Neural progenitor cell (in vitro differentiated cells): ENCODE results near the gene CCDC80. TPM values are rescaled to one million over a fixed set of nuclear protein-coding genes. Genes with fewer than 3 reads are reported as not detected.

Experiments
- DNase-seq: peaks from one replicate; pipeline ENCODE4 v3.0.0-alpha.2; 2016; ENCODE audit warnings: low spot score
- H2AFZ ChIP-seq: fragments of 200-600 bp; sonication (generic); replicated peaks from 2 replicates; pipeline ENCODE4 v1.6.1; 2016; ENCODE audit warnings: antibody characterized with exemption
- H3F3A ChIP-seq: fragments of 200-600 bp; sonication (generic); 2 replicates; pipeline ENCODE4 v1.6.1; 2016; ENCODE audit warnings: antibody characterized with exemption, low read depth
- H3K27ac ChIP-seq: fragments of 200-600 bp; sonication (generic); 2 replicates; pipeline ENCODE4 v1.5.1; 2016; ENCODE audit warnings: mild to moderate bottlenecking
- H3K27me3 ChIP-seq: fragments of 200-600 bp; sonication (generic); 2 replicates; pipeline ENCODE4 v1.6.1; 2016; ENCODE audit warnings: mild to moderate bottlenecking, moderate library complexity
- H3K36me3 ChIP-seq: fragments of 200-600 bp; sonication (generic); 2 replicates; pipeline ENCODE4 v1.5.1; 2016
- H3K4me1 ChIP-seq: fragments of 200-600 bp; sonication (generic); 2 replicates; pipeline ENCODE4 v1.6.1; 2016; ENCODE audit warnings: mixed run types
- H3K4me2 ChIP-seq: fragments of 200-600 bp; sonication (generic); 2 replicates; pipeline ENCODE4 v1.6.1; 2016
- H3K4me3 ChIP-seq: fragments of 200-600 bp; sonication (generic); 2 replicates; pipeline ENCODE4 v1.5.1; 2016
- H3K79me2 ChIP-seq: fragments of 200-600 bp; sonication (generic); 2 replicates; pipeline ENCODE4 v1.6.1; 2016; ENCODE audit warnings: low read depth
- H3K9ac ChIP-seq: fragments of 200-600 bp; sonication (generic); 2 replicates; pipeline ENCODE4 v1.6.1; 2016
- H3K9me3 ChIP-seq: fragments of 200-600 bp; sonication (generic); 2 replicates; pipeline ENCODE4 v1.5.1; 2016; ENCODE audit warnings: low read depth
- H4K20me1 ChIP-seq: fragments of 200-600 bp; sonication (generic); 2 replicates; pipeline ENCODE4 v1.6.1; 2016; ENCODE audit warnings: low read depth
- H3K27ac Mint-ChIP-seq: 3 replicates; pipeline ENCODE4 v1.8.0; 2021; ENCODE audit warnings: mixed read lengths
- H3K27me3 Mint-ChIP-seq: 2 replicates; pipeline ENCODE4 v1.8.0; 2022; ENCODE audit warnings: low read depth, mild to moderate bottlenecking, inconsistent platforms, moderate library complexity, mixed read lengths; ENCODE audit not compliant: insufficient read depth
- H3K36me3 Mint-ChIP-seq: 3 replicates; pipeline ENCODE4 v1.8.0; 2021; ENCODE audit warnings: mixed read lengths
- H3K4me1 Mint-ChIP-seq: 3 replicates; pipeline ENCODE4 v1.8.0; 2021; ENCODE audit warnings: mixed read lengths
- H3K4me3 Mint-ChIP-seq: 3 replicates; pipeline ENCODE4 v1.8.0; 2021; ENCODE audit warnings: mild to moderate bottlenecking, moderate library complexity, mixed read lengths
- H3K9me3 Mint-ChIP-seq: 3 replicates; pipeline ENCODE4 v1.8.0; 2020; ENCODE audit warnings: mixed read lengths
- CTCF ChIP-seq: fragments of 200-600 bp; sonication (generic); IDR thresholded peaks from 2 replicates; pipeline ENCODE4 v1.5.1; 2017; ENCODE audit warnings: antibody characterized with exemption, mild to moderate bottlenecking
- EZH2 ChIP-seq: fragments of 200-600 bp; sonication (generic); IDR thresholded peaks from 2 replicates; pipeline ENCODE4 v1.6.1; 2017; ENCODE audit warnings: antibody characterized with exemption, mild to moderate bottlenecking, moderate library complexity
- EZH2phosphoT487 ChIP-seq: fragments of 200-600 bp; sonication (generic); IDR thresholded peaks from 2 replicates; pipeline ENCODE4 v1.6.1; 2017; ENCODE audit warnings: antibody characterized with exemption
- total RNA-seq: library from RNA; depleted of rRNA; stranded (reverse); fragments of >200 nt; gene quantifications from 2 replicates; pipeline ENCODE4 v1.2.3, GENCODE V29; 2015; ENCODE audit warnings: low replicate concordance

Gene CCDC80
- total RNA-seq, 1 donor from 2014 or later: 21.5 TPM

- H3K36me3 ChIP-seq: no peaks in the 10 kb centered on the region
- no peaks in the 10 kb centered on the region for H3K27me3 ChIP-seq
- no peaks in the 10 kb centered on the region for H3F3A ChIP-seq
- Mint-ChIP-seq H3K27me3 (peaks cover 3% of the 10 kb centered on the region), H3K4me3 (peak overlapping the region; percentile 73), H3K36me3 (peaks cover 4% of the 10 kb centered on the region), H3K27ac (peak overlapping the region; percentile 100), H3K9me3 (no peaks in the 10 kb centered on the region), H3K4me1 (peaks cover 88% of the 10 kb centered on the region)
- no peaks in the 10 kb centered on the region for H3K9me3 ChIP-seq
- H3K4me1 ChIP-seq: peaks cover 11% of the 10 kb centered on the region
- H2AFZ ChIP-seq: no peak overlapping the region
- DNase-seq: no peak
- no peak overlapping the region for H3K4me3 ChIP-seq
- no peaks in the 10 kb centered on the region for H3K79me2 ChIP-seq
- H3K4me2 ChIP-seq: no peak overlapping the region
- no peak for TF ChIP-seq CTCF
- no peak for TF ChIP-seq EZH2
- TF ChIP-seq EZH2phosphoT487: no peak
- H3K9ac ChIP-seq: no peak overlapping the region
- H4K20me1 ChIP-seq: no peaks in the 10 kb centered on the region
- no peak overlapping the region for H3K27ac ChIP-seq
Observed at GRCh38 chr3:112605285-112605684, 35.7 kb downstream of the CCDC80 start.

DNA sequence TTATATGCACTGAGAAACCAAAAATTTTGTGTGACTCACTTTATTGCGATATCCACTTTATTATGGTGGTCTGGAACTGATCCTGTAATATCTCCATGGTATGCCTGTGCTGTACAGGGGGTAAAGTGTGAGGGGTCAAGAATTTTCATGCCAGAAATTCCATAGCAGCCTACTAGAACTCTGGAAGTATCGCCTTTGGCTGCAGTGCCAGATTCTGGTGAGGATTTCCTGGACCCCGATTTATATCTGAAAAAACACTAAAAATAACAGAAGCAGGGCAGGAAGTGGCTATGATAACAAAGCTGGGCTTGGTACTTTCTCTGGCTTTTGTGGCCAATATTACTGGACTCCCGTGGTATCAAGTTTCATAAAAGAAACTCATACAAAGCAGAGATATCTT lies 36.4 kb downstream of the CCDC80 start:
- no peaks in the 10 kb centered on the region for H3K36me3 ChIP-seq
- H3K9me3 ChIP-seq: no peaks in the 10 kb centered on the region
- peaks cover 80% of the 10 kb centered on the region for H3K4me1 Mint-ChIP-seq
- H3F3A ChIP-seq: no peaks in the 10 kb centered on the region
- no peak overlapping the region for H3K4me2 ChIP-seq
- peaks cover 1% of the 10 kb centered on the region for H3K36me3 Mint-ChIP-seq
- peaks cover 3% of the 10 kb centered on the region for H3K27me3 Mint-ChIP-seq
- no peaks in the 10 kb centered on the region for H3K79me2 ChIP-seq
- H2AFZ ChIP-seq: no peak overlapping the region
- H3K27me3 ChIP-seq: no peaks in the 10 kb centered on the region
- H3K27ac ChIP-seq: no peak overlapping the region
- H3K4me1 ChIP-seq: peaks cover 4% of the 10 kb centered on the region
- no peaks in the 10 kb centered on the region for H4K20me1 ChIP-seq
- no peak overlapping the region for H3K4me3 ChIP-seq
- H3K27ac Mint-ChIP-seq: peak overlapping the region; percentile 99
- H3K9ac ChIP-seq: no peak overlapping the region
- TF ChIP-seq EZH2 (no peak), EZH2phosphoT487 (no peak), CTCF (no peak)
- no peak overlapping the region for H3K4me3 Mint-ChIP-seq
- H3K9me3 Mint-ChIP-seq: no peaks in the 10 kb centered on the region
- DNase-seq: no peak

DNA sequence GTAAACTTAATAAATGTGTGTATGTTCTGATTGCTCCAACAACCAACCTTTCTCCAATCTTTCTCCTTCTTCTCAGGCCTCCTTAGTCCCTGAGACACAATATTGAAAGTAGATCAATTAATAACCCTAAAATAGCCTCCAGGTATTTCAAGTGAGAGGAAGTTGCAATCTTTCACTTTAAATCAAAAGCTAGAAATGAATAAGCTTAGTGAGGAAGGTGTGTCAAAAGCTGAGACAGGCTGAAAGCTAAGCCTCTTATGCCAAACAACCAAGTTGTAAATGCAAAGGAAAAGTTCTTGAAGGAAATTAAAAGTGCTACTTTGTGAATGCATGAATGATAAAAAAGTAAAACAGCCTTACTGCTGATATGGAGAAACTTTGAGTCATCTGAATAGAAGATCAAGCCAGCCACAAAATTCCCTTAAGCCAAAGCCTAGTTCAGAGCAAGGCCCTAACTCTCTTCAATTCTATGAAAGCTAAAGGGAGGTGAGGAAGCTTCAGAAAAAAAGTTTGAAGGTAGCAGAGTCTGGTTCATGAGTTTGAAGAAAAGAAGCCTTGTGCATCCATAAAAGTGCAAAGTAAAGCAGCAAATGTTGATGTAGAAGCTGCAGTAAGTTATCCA lies 38.6 kb downstream of the CCDC80 start:
- H3K9me3 ChIP-seq: no peaks in the 10 kb centered on the region
- peaks cover 4% of the 10 kb centered on the region for H3K4me1 ChIP-seq
- no peak overlapping the region for H3K4me3 ChIP-seq
- H3K4me1 Mint-ChIP-seq: peaks cover 60% of the 10 kb centered on the region
- no peak overlapping the region for H2AFZ ChIP-seq
- peaks cover 3% of the 10 kb centered on the region for H3K9me3 Mint-ChIP-seq
- H3K27me3 Mint-ChIP-seq: peaks cover 3% of the 10 kb centered on the region
- H3K27ac ChIP-seq: no peak overlapping the region
- no peak for DNase-seq
- H4K20me1 ChIP-seq: no peaks in the 10 kb centered on the region
- peaks cover 7% of the 10 kb centered on the region for H3K36me3 Mint-ChIP-seq
- H3K79me2 ChIP-seq: no peaks in the 10 kb centered on the region
- TF ChIP-seq EZH2 (no peak), EZH2phosphoT487 (no peak), CTCF (no peak)
- H3K4me3 Mint-ChIP-seq: no peak overlapping the region
- no peaks in the 10 kb centered on the region for H3F3A ChIP-seq
- H3K27me3 ChIP-seq: no peaks in the 10 kb centered on the region
- no peak overlapping the region for H3K4me2 ChIP-seq
- no peaks in the 10 kb centered on the region for H3K36me3 ChIP-seq
- peak overlapping the region; percentile 55 for H3K27ac Mint-ChIP-seq
- H3K9ac ChIP-seq: no peak overlapping the region
